Activated T-cell treated with anti-CD3 and anti-CD28 coated beads, Interleukin-2, amount 50 U/mL, for 1 hour (primary cell): ENCODE data around the gene TFEB.

Experiments used
- DNase-seq: peaks from one replicate; pipeline ENCODE4 v3.0.0-alpha.2; 2020

Gene TFEB

GRCh38 chr6:41671376-41671775 is 64.0 kb downstream of the TFEB start:
- DNase-seq = no peak

GRCh38 chr6:41670703-41671360 is 64.6 kb downstream of the TFEB start:
- no peak for DNase-seq

- no peak for DNase-seq
Observed at GRCh38 chr6:41668968-41669367, 66.4 kb downstream of the TFEB start.

- no peak for DNase-seq
Observed at GRCh38 chr6:41667195-41667594, 68.2 kb downstream of the TFEB start.

- no peak for DNase-seq
Observed at GRCh38 chr6:41664271-41664670, 71.1 kb downstream of the TFEB start.

GRCh38 chr6:41663568-41663967 is 71.8 kb downstream of the TFEB start:
- no peak for DNase-seq

- DNase-seq = no peak
Observed at GRCh38 chr6:41659935-41660334, 75.5 kb downstream of the TFEB start.

- no peak for DNase-seq
Observed at GRCh38 chr6:41658636-41659035, 76.8 kb downstream of the TFEB start.

GRCh38 chr6:41657131-41658094 is 78.0 kb downstream of the TFEB start:
- DNase-seq = no peak

GRCh38 chr6:41656002-41656691 is 79.3 kb downstream of the TFEB start:
- DNase-seq = no peak

GRCh38 chr6:41655646-41656001 is 79.8 kb downstream of the TFEB start:
- DNase-seq = no peak

GRCh38 chr6:41655176-41655575 is 80.2 kb downstream of the TFEB start:
- no peak for DNase-seq

GRCh38 chr6:41654698-41655151 is 80.7 kb downstream of the TFEB start:
- DNase-seq = no peak

- no peak for DNase-seq
Observed at GRCh38 chr6:41654151-41654697, 81.2 kb downstream of the TFEB start.

GRCh38 chr6:41653691-41654090 is 81.7 kb downstream of the TFEB start:
- DNase-seq = no peak

- no peak for DNase-seq
Observed at GRCh38 chr6:41652866-41653652, 82.3 kb downstream of the TFEB start.

GRCh38 chr6:41651962-41652657 is 83.3 kb downstream of the TFEB start:
- DNase-seq = no peak

- no peak for DNase-seq
Observed at GRCh38 chr6:41651246-41651961, 84.0 kb downstream of the TFEB start.

- DNase-seq = no peak
Observed at GRCh38 chr6:41650120-41650519, 85.3 kb downstream of the TFEB start.

- DNase-seq = no peak
Observed at GRCh38 chr6:41649596-41649995, 85.8 kb downstream of the TFEB start.

GRCh38 chr6:41648921-41649320 is 86.5 kb downstream of the TFEB start:
- DNase-seq = no peak
